Choroid plexus epithelial cell (primary cell): ENCODE measurements around the gene UHRF1.
"Not testable (repeated sequence)": the region's sequence is repeated elsewhere in the genome, so short reads cannot be mapped to it uniquely, and the experiment has no call there.

Source experiments
- DNase-seq: peaks from one replicate; pipeline ENCODE4 v3.0.0-alpha.2; 2010; ENCODE audit warnings: low read depth
- H3K4me3 ChIP-seq: 2 replicates; pipeline ENCODE4 v1.5.1; 2011; ENCODE audit warnings: low read depth, mild to moderate bottlenecking, control low read depth, low read length, moderate library complexity
- TF ChIP-seq, protein P1 (sequence below): conservative IDR thresholded peaks from 2 replicates; pipeline ENCODE4 v1.5.1; 2011; ENCODE audit warnings: low read depth, mild to moderate bottlenecking, control low read depth, inconsistent platforms, low read length, moderate library complexity

UHRF1 gene

DNA sequence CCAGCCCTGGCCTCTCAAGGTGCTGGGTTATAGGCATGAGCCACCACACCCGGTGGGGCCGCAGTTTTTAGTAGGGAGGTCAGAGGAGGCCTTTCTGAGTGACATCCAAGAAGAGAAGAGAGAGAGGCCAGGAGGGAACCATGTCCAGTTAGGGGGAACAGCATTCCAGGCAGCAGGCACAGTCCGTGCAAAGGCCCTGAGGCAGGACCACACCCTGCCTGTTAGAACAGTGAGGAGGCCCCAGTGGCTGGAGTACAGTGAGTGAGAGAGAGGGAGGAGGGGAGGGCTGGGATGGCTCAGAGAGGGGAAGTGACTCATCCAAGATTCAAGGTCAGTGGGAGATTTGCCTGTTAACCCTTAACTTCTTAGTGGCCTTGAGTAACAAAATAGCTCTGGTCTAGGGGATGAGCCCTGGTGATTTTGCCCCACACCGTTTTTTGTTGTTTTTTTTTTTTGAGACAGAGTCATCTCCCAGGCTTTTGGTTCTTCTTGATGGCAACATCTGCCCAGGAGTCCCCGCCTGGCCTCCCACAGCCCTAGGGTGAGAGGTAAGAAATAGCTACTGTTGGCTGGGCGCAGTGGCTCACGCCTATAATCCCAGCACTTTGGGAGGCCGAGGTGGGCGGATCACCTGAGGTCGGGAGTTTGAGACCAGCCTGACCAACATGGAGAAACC is 39.1 kb upstream of the UHRF1 start:
- no peak overlapping the region for H3K4me3 ChIP-seq
- TF ChIP-seq, protein P1, sequence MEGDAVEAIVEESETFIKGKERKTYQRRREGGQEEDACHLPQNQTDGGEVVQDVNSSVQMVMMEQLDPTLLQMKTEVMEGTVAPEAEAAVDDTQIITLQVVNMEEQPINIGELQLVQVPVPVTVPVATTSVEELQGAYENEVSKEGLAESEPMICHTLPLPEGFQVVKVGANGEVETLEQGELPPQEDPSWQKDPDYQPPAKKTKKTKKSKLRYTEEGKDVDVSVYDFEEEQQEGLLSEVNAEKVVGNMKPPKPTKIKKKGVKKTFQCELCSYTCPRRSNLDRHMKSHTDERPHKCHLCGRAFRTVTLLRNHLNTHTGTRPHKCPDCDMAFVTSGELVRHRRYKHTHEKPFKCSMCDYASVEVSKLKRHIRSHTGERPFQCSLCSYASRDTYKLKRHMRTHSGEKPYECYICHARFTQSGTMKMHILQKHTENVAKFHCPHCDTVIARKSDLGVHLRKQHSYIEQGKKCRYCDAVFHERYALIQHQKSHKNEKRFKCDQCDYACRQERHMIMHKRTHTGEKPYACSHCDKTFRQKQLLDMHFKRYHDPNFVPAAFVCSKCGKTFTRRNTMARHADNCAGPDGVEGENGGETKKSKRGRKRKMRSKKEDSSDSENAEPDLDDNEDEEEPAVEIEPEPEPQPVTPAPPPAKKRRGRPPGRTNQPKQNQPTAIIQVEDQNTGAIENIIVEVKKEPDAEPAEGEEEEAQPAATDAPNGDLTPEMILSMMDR: no peak
- DNase-seq: peak; percentile 93

- TF ChIP-seq, protein P1: no peak
- no peak overlapping the region for H3K4me3 ChIP-seq
- DNase-seq: no peak
Observed at GRCh38 chr19:4871711-4872110, 37.6 kb upstream of the UHRF1 start.

DNA sequence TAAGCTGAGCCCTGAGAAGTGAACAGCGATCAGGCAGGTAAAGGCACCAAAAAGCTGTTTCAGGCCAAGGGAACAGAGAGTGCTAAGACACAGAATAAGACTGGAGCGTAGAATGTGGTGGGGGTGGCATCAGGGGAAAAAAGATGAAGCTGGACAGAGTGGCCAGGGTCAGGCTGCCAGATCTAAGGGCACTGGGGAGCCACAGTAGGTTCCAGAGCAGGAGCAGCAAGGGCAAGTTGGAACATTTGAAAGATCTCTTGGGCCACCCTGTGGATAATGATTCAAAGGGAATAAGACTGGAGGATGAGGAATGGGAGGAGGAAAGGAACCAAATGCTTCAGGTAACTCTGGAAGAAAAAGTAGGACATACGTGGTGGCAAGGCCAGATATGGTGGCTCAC is 35.4 kb upstream of the UHRF1 start:
- TF ChIP-seq, protein P1: no peak
- DNase-seq: no peak

DNA sequence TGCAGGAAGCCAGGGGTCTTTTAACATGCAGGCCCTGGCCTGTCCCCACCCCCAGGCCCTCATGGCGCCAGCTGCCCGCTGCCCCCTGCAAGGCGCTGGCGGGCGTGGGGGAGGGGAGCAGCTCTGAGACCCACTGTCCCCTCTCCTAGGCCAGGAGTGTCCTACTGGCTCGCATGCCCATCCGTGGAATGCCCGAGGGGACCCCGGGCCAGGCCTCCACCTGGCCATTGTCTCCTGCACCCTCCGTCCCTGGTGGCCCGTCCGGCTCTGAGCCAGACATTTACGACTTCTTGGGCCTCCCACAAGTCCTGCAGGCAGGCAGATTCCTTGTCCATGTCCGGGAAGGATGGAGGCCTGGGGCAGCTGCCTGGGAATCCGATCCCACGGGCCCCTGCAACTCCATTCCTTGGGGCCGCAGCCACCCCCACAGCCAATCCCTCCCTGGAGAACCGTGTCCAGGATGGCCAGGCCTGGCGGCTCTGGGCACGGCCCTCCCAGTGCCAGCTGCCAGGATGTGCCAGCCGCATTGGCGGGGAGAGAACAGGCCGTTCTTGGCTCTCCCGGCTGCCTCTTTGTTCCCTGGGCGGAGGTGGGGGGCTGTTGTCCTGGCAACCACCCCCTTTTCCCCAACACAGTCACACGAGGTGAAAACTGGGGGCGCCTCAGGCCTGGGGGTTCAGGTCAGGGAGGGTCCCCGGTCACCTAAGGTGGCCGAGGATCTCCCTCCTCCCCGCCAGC is 31.4 kb upstream of the UHRF1 start:
- TF ChIP-seq, protein P1: no peak
- DNase-seq: no peak
- no peak overlapping the region for H3K4me3 ChIP-seq

More for the DNA sequence above, 35.4 kb upstream of the UHRF1 start:
- no peak overlapping the region for H3K4me3 ChIP-seq

DNA sequence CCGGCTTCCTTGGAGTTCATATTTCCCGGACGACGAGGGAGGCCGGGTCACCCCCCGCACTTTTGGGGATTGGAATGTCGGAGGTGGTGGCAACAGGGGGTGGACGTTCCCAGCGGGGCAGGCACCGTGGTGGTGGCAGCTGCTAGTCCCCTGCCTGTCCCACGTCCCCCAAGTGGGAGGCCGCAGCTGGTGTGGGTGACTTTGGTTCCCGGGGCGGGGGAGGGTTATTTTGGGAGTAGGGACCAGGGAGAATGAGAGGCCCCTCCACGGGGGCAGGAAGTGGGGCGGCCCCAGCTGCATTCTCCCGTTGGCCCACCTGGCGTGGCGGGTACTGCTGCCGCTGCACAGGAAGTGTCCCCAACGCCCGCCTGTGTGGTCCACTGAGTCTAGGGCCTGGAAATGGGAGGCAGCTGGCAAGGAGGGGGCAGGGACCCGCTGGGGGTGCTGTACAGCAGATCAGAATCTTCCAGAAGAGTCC is 30.8 kb upstream of the UHRF1 start:
- DNase-seq: no peak
- TF ChIP-seq, protein P1: no peak
- H3K4me3 ChIP-seq: no peak overlapping the region

DNA sequence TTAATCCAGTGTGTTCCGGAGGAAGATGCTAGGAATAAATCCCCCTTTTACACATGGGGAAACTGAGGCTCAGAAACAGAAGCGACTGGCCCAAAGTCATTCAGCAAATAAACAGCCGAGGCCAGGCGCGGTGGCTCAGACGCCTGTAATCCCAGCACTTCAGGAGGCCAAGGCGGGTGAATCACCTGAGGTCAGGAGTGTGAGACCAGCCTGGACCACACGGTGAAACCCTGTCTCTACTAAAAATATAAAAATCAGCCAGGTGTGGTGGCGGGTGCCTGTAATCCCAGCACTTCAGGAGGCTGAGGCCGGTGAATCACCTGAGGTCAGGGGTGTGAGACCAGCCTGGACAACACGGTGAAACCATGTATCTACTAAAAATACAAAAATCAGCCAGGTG is 30.3 kb upstream of the UHRF1 start:
- H3K4me3 ChIP-seq: no peak overlapping the region
- DNase-seq: no peak
- TF ChIP-seq, protein P1: no peak

- H3K4me3 ChIP-seq, DNase-seq: not testable (repeated sequence)
Observed at GRCh38 chr19:4882874-4883273, 26.4 kb upstream of the UHRF1 start.

- not testable (repeated sequence) for DNase-seq, H3K4me3 ChIP-seq
Observed at GRCh38 chr19:4884993-4885392, 24.3 kb upstream of the UHRF1 start.

GRCh38 chr19:4887803-4888202 is 21.5 kb upstream of the UHRF1 start:
- DNase-seq, H3K4me3 ChIP-seq: not testable (repeated sequence)
